HG02678 (cell line): ENCODE measurements around the gene SPACA4.
"Not testable (repeated sequence)": the region's sequence is repeated elsewhere in the genome, so short reads cannot be mapped to it uniquely, and the experiment has no call there.

ENCODE experiments used
- ATAC-seq: cut with Tn5 transposase; IDR thresholded peaks from one replicate; pipeline ENCODE4 v1.9.1; 2021; ENCODE audit warnings: mild to moderate bottlenecking, moderate library complexity; ENCODE audit not compliant: unreplicated experiment

The SPACA4 gene, protein sequence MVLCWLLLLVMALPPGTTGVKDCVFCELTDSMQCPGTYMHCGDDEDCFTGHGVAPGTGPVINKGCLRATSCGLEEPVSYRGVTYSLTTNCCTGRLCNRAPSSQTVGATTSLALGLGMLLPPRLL

DNA sequence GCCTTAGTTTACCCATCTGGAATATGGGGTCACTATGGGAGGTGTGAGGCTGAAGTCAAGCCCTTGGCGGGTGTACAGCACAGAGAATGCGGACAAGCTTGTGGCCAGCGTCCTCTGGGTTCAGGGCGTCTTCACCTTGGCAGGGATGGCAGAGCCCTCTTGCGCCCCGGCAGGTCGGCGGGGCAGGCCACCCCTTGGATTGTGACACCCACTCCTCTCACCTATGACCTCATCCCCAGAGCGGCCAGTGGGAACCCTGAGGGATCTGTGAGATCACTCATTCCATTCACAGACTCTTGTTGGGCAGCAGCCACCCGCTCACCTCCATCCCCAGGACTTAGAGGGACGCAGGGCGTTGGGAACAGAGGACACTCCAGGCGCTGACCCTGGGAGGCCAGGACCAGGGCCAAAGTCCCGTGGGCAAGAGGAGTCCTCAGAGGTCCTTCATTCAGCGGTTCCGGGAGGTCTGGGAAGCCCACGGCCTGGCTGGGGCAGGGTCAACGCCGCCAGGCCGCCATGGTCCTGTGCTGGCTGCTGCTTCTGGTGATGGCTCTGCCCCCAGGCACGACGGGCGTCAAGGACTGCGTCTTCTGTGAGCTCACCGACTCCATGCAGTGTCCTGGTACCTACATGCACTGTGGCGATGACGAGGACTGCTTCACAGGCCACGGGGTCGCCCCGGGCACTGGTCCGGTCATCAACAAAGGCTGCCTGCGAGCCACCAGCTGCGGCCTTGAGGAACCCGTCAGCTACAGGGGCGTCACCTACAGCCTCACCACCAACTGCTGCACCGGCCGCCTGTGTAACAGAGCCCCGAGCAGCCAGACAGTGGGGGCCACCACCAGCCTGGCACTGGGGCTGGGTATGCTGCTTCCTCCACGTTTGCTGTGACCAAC lies at the start of gene SPACA4:
Gene SPACA4, plus strand, starts transcription at position 280 of the 896 bp plus-strand sequence. Its CDS starts 237 bp downstream, at position 517.
- no peak for ATAC-seq

DNA sequence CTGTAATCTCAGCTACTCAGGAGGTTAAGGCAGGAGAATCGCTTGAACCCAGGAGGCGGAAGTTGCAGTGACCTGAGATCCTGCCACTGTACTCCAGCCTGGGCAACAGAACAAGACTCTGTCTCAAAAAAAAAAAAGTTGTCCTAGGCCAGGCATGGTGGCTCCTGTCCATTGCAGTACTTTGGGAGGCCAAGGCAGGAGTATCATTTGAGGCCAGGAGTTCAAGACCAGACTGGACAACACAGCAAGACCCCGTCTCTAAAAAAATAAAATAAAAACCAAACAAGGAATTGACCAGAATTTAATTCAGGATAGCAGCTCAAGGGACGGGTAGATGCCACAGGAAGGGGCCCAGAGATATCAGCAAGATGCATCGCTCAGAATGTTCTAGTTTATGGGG lies 49.7 kb upstream of the SPACA4 start:
- no peak for ATAC-seq

DNA sequence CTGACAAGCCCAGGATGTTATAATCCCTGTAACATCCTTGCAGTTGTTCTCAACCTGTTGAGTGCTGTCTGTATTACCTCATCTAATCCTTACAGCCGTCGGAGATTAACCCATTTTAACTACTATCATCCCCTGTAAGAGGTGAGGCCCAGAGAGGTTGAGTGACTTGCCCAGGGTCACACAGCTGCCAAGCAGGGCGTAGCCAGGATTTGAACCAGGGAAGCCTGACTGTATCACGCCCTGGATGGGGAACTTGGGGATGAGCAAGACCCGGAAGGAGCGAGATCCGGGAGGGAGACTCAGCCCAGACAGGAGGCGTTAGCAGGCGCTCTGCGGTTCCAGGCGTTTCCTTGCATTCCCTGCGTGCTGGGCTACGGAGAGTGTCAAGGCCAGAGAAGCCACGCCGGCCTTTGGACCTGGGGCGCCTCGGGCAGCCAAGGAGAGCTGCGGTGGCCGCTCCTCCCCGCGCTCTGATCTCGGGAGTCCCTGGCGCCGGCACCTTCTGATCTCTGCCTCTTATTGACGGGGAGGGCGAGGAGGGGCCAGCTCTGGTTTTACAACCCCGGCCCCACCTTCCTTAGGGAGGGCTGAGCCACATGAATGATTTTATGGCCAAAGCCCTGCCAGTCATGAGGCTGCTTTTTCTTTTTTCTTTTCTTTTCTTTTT lies 48.4 kb upstream of the SPACA4 start:
- no peak for ATAC-seq

DNA sequence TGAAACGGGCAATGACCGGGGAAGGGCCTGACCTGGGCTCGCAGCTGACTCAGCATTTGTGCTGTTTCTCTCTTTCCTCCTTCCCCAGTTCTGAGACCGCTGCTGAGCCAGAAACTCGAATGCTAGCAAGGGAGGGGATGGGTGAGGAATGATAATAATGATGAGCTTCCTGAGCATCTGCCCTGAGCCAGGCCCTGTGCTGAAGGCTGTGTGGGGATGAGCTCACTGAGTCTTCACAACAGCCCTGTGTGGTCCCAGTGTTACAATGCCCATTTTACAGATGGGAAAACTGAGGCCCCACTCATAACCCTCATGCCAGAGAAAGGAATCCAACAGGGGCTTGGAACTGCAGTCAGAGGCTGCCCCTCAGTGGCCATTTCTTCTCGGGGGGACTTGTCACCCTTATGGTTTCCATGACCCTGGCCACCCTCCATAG lies 46.4 kb upstream of the SPACA4 start:
- ATAC-seq: no peak

DNA sequence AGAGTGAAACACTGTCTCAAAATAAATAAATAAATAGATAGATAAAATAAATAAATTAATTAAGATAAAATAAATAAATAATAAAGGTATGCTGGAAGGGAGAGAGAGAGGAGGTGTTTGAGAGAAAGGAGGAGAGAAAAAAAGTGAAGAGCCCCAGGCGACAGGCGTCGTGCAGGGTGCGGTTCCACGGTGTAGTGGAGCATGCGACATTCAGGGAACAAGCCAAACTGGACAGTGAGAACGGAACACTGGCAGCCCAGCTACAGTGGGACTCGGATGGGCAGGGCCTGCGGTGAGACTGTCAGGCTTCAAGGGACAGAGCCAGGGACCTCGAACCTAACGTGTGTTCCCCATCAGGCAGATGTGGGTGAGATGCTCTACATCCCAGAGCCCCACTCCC lies 45.1 kb upstream of the SPACA4 start:
- ATAC-seq: no peak

DNA sequence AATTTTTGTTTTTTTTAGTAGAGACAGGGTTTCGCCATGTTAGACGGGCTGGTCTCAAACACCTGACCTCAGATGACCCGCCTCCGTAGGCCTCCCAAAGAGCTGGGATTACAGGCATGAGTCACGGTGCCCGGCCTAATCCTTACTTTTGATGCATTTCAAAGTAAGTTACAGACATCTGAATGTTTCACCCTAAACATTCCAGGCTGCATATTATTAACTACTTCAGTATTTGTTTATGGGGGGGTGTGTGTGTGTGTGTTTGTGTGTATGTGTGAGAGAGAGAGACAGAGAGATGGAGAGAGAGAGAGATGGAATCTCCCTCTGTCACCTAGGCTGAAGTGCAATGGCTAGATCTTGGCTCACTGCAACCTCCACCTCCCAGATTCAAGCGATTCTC lies 41.5 kb upstream of the SPACA4 start:
- ATAC-seq: no peak

DNA sequence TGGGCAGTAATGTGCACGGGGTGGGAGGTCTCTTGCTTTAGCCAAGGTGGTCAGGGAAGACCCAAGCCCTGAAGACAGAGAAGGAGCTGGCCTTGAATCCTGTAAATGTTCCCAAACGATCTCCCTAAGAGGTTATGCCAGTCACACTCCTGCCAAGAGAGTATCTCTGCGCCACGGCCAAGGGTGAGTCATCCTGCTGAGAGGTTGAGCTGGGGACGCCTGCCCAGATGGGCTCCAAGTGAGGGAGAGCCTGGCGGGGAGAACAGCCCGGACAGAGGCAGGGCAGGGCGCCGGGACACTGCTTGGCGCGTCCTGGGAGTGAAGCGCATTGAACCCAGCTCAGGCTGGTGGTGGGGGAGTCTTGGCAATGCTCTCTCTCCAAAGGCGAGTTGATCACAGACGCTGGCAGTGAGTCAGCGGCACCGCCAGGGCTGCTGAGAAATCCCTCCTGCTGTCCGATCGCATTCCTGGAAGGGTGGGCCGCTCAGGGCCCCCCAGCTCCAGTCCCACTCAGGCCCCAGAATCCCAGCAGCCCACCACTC lies 38.1 kb upstream of the SPACA4 start:
- no peak for ATAC-seq

DNA sequence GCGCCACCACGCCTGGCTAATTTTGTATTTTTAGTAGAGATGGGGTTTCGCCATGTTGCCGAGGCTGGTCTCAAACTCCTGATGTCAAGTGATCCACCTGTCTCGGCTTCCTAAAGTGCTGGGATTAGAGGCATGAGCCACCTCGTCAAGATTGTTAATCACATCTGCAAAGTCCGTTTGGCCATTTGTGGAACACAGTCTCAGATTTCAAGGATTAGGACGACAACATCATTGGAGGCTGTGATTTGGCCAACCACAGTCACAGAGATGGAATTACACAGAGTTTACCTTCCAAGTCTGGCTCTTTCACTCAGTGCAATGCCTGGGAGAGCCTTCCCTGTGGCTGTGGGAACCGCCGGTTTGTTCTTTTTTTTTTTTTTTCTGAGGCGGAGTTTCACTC lies 36.7 kb upstream of the SPACA4 start:
- no peak for ATAC-seq

DNA sequence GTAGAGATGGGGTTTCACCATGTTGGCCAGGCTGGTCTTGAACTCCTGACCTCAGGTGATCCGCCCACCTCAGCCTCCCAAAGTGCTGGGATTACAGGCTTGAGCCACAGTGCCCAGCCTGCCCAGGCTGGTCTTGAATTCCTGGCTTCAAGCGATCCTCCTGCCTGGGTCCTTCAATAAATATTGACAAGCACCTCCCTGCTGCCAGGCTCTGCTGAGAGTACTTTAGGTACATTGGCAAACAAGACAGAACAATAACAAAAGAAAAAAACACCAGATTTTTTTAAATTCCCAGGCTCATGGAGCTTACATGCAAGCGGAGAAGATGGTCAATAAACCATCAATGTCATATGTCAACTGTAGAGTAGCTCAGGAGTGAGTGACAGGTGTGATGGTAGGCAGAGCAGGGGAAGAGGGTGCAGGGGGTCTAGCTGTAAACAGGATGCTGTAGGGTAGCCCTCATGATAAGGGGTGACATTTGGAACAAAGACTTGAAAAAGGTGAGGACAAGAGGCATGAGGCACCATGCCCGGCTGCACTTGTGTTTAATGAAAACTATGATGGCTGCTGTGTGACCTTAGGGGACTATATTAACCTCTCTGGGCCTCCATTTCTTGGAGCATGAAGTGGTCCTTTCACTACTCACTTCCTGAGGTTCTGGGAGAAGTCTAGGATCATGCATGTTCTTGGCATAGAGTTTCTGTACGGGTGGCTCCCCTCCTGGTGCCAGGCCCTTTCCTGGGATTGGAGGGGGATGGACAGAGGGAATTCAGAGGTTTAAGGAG lies 35.0 kb upstream of the SPACA4 start:
- no peak for ATAC-seq

DNA sequence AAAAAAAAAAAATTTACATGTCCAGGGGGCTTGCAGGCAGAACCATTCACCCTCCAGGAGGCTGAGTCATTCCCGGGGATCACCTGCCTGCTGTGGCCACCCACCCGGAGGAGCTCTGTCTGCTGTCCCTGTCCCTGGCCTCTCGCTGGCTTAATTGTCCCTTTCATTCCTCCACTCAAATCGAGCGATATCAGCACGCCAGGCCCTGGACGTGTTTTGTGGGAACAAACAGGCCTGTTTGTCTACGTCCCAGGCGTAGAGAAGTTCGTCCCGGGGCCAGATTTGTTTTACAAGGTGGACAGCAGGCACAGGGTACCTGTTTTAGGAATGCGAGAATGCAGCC lies 33.4 kb upstream of the SPACA4 start:
- no peak for ATAC-seq

DNA sequence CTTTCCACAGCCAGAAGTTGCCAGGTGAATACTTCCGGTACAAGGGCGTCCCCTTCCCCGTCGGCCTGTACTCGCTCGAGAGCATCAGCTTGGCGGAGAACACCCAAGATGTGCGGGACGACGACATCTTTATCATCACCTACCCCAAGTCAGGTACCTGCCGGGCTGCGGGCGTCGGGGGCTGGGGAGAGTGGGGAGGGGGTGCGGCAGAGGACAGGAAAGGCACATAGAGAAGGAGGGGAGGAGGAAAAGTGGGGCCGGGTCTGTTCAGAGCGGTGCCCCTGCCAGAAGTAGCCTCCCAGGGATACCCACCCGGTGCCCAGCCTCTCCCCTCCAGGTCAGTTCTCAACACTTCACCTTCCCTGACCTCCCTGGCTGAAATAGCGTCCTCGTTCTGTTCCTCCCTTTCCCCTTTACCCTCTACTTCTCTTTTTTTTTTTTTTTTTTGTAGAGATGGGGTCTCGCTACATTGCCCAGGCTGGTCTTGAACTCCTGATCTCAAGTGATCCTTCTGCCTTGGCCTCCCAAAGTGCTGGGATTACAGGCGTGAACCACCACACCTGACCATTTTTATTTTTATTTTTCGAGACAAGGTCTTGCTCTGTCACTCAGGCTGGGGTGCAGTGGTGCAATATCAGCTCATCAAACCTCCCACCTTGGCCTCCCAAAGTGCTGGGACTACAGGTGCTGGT lies 30.5 kb upstream of the SPACA4 start:
- no peak for ATAC-seq

DNA sequence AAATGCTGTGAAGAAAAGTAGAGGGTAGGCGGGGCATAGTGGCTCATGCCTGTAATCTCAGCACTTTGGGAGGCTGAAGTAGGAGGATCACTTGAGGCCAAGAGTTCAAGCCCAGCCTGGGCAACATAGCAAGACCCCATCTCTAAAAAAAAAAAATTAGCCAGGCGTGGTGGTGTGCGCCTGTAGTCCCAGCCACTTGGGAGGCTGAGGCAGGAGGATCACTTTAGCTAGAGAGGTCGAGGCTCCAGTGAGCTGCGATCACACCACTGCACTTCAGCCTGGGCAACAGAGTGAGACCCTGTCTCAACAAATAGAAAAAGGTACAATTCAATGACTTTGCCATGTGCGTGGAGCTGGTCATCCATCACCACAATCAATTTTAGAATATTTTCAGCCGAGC lies 28.6 kb upstream of the SPACA4 start:
- ATAC-seq: not testable (repeated sequence)

DNA sequence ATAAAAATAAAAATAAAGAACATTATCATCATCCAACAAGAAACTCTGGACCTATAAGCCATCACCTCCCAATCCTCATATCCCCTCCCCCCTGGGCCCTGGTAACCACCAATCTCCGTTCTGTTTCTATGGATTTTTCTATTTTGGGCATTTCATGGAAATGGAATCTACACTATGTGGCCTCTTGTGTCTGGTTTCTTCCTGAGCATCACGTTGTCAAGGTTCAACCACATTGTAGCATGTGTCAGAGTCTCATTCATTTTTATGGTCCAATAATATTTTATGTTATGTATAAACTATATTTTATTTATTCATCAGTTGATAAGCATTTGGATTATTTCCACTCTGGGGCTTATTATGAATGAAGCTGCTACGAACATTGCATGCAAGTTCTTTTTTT lies 27.7 kb upstream of the SPACA4 start:
- ATAC-seq: no peak

DNA sequence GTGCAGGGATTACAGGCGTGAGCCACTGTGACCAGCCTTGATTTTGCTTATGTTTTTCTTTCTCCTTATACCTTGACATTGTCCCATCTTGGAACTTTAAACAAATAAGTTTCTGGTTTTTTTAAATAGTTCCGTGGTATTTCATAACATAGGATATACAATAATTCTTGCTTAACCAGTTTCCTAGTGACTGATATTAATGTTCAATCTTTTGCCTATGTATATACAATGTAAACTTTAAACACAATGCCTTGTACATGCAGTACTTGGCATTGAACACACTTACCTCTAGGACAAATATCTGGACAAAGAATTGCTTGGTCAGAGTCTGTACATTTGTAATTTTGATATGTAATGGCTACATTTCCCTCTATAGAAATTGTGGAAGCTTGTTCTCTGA lies 24.4 kb upstream of the SPACA4 start:
- ATAC-seq: no peak

DNA sequence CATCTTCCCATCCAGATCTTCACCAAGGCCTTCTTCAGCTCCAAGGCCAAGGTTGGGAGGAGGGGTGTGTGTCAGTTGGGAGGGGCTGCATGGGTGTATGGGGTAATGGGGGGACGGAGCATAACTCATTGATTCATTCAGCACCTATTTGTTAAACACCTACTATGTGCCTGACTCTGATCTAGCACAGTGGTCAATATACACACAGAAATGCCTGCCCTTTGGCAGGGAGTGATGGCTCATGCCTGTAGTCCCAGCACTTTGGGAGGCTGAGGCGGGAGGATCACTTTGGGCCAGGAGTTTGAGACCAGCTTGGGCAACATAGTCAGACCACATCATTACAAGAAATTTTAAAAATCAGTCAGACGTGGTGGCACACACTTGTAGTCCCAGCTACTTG lies 19.2 kb upstream of the SPACA4 start:
- ATAC-seq: no peak

DNA sequence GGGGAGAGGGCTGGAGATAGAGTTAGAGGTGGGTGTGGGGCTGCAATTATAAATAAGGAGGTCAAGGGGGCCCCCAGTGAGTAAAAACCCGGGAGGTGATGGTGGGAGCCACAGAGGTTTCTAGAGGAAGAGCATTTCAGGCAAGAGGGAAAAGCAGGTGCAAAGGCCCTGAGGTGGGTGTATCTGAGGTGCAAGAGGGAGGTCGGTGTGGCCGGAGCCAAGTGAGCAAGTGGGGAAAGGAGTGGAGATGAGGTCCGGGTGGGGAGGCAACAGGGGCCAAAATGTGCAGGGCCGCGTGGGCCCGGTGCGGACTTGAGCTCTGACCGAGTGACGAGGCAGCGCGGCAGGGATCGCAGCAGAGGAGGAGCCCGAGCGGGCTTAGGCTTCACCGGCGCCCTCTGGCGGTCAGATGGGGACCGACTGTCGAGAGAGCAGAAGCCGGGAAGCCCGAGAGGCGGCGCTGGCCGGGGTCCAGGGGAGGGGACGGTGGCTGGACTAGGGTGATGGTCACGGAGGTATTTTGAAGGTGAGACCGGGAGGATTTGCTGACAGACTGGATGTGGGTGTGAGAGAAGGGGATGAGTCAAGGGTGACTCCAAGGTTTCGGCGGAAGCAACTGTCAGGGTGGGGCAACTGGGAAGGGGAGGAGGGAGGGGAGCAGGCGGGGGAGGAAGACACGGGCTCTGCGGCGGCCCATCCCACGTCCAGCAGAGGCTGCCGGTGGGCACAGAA lies 17.7 kb upstream of the SPACA4 start:
- ATAC-seq: no peak

DNA sequence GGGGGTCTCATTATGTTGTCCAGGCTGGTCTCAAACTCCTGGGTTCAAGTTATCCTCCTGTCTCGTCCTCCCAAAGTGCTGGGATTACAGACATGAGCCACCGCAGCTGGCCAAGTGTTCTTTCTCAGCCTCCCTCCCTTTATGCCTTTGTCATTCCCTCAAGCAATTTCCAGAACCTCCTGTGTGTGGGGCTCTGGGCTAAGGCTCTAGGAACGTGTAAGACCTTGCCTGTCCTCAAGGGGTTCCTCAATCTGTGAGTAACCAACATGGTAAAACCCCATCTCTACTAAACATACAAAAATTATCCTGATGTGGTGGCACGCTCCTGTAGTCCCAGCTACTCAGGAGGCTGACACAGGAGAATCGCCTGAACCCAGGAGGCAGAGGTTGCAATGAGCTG lies 15.5 kb upstream of the SPACA4 start:
- ATAC-seq: no peak

DNA sequence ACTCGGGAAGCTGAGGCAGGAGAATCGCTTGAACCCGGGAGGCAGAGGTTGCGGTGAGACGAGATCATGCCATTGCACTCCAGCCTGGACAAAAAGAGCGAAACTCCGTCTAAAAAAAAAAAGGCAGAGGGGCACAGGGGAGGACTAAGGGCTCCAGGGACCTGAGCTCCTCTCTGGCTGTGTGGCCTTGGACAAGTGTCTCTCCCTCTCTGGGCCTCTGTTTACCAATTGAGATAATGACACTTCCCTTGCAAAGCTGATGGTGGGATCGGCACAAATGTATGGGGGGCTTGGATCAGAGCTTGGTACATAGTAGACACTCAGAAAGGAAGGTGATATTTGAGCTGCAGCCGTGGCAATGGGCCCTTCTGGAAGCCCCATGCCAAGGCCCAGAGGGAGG lies 11.4 kb upstream of the SPACA4 start:
- no peak for ATAC-seq

DNA sequence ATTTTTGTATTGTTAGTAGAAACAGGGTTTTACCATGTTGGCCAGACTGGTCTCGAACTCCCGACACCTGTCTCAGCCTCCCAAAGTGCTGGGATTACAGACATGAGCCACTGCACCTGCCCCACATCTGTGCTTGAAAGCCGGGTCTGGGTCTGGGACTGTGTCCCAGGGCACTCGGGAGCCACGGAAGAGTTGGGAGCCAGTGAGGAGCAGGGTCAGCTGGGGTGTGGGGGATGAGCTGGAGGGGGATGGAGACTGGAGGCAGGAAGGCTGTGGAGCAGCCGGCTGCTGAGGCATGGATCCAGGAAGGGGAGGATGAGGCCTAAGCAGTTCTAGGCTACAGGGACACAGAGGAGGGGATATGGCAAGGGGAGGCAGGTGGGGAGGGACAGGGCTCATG lies 10.7 kb upstream of the SPACA4 start:
- ATAC-seq: no peak

DNA sequence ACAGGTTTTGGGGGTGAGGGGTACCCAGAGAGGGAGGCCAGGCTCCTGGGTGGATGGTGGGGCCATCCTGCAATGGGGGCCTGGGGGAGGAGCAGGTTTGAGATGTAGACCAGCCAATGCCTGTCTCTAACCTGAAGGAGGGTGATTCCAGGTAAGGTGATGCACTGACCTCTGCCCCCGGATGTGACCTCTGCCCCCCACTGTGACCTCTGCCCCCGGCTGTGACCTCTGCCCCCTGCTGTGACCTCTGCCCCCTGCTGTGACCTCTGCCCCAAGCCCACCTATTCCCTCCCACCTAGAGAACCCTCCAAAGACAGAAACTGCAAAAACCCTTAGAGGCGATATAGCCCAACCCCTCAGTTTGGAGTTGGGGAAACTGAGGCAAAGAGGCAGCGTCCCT lies 10.3 kb upstream of the SPACA4 start:
- ATAC-seq: no peak
